22Rv1 (cell line): ENCODE measurements around the gene ANKRD17.

Experiments
- ZFX ChIP-seq: fragments of 450-650 bp; IDR thresholded peaks from 2 replicates; pipeline ENCODE4 v1.6.1; 2017; ENCODE audit warnings: antibody characterized with exemption, borderline replicate concordance
- TF ChIP-seq, protein P1 (sequence below): fragments of 450-650 bp; IDR thresholded peaks from 2 replicates; pipeline ENCODE4 v1.5.1; 2017; ENCODE audit warnings: mild to moderate bottlenecking

DNA sequence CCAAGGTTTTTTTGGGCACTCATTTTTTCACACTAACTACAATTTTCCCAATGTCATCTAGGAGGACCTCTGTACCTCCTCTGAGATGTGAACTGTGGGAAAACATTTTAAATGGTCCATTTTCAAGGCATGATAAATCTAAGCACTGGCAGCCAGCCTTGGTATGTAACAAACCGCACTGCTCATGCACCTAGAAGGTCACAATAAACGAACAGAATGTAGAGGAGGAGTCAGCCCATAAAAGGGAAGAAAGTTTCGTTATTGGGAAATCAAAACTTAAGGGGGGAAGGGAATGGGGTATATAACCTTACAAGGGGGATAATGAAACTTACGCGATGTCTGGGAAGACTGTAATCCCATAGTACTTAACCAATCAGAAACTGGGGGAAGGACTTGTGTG is 205.5 kb downstream of the ANKRD17 start:
- TF ChIP-seq, protein P1, sequence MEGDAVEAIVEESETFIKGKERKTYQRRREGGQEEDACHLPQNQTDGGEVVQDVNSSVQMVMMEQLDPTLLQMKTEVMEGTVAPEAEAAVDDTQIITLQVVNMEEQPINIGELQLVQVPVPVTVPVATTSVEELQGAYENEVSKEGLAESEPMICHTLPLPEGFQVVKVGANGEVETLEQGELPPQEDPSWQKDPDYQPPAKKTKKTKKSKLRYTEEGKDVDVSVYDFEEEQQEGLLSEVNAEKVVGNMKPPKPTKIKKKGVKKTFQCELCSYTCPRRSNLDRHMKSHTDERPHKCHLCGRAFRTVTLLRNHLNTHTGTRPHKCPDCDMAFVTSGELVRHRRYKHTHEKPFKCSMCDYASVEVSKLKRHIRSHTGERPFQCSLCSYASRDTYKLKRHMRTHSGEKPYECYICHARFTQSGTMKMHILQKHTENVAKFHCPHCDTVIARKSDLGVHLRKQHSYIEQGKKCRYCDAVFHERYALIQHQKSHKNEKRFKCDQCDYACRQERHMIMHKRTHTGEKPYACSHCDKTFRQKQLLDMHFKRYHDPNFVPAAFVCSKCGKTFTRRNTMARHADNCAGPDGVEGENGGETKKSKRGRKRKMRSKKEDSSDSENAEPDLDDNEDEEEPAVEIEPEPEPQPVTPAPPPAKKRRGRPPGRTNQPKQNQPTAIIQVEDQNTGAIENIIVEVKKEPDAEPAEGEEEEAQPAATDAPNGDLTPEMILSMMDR = no peak
- TF ChIP-seq ZFX = no peak
